Measurements from ENCODE around the gene CRYBB2. TPM values are rescaled to one million over a fixed set of nuclear protein-coding genes. Genes with fewer than 3 reads are reported as not detected.

The CRYBB2 gene
- polyA plus RNA-seq, 3 donors, result not detected

DNA sequence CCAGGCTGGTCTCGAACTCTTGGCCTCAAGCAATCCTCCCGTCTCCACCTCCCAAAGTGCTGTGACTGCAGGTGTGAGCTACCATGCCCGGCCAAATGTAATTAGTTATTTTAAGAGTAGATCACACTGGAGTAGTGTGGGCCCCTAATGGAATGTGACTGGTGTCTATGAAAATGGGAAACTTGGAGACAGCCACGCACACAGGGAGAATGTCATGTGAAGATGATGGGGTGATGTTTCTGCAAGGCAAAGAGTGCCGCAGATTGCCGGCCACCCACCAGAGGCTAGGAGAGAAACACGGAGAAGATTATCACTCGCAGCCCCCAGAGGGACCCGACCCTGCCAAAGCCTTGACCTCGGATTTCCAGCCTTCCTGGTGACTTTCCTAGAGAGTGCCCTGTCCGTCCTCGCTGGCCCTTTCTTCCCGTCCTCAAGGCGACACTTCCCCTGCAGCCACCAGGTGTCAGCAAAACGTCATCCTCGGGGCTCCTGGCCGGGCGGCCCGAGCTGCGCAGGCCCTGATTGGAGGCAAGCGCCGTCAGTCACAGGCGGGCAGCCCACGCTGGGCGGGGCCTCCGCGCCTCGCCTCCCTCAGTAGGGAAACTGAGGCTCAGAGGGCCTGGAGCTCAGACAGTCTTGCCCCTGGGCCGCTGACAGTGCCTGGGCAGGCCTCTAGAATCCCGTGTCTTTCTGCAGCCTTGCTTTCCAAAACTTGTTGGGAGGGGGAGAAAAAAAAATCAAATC is 16.3 kb downstream of the CRYBB2 start:
- no peaks in the 10 kb centered on the region for H3K36me3 Mint-ChIP-seq
- H3K9me3 ChIP-seq (replicated peaks in 1 of 2; ENCODE audit: control insufficient read depth in 1 of 2, insufficient read depth in 1 of 2, low read length in 2 of 2), result no peaks in the 10 kb centered on the region
- TF ChIP-seq, protein P1, sequence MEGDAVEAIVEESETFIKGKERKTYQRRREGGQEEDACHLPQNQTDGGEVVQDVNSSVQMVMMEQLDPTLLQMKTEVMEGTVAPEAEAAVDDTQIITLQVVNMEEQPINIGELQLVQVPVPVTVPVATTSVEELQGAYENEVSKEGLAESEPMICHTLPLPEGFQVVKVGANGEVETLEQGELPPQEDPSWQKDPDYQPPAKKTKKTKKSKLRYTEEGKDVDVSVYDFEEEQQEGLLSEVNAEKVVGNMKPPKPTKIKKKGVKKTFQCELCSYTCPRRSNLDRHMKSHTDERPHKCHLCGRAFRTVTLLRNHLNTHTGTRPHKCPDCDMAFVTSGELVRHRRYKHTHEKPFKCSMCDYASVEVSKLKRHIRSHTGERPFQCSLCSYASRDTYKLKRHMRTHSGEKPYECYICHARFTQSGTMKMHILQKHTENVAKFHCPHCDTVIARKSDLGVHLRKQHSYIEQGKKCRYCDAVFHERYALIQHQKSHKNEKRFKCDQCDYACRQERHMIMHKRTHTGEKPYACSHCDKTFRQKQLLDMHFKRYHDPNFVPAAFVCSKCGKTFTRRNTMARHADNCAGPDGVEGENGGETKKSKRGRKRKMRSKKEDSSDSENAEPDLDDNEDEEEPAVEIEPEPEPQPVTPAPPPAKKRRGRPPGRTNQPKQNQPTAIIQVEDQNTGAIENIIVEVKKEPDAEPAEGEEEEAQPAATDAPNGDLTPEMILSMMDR (IDR thresholded peaks at IDR 0.05), result peak; percentile 30
- DNase-seq, result peak; percentile 4 to 44 (median 5)
- peaks cover 0 to 2% (median 0%) of the 10 kb centered on the region in 7 donors for H3K9me3 Mint-ChIP-seq
- no peak overlapping the region for H3K4me2 ChIP-seq (replicated peaks; ENCODE audit: extremely low read depth, low read length, poor library complexity, severe bottlenecking)
- H3K27me3 ChIP-seq (ENCODE audit: control insufficient read depth in 2 of 2, insufficient read depth in 2 of 2, low read length in 2 of 2), result peaks cover 0 to 11% of the 10 kb centered on the region in 2 donors
- no peaks in the 10 kb centered on the region for H3K36me3 ChIP-seq (replicated peaks in 1 of 2; ENCODE audit: control insufficient read depth in 1 of 2, insufficient read depth in 2 of 2, low read length in 2 of 2)
- no peak overlapping the region for H3K4me3 ChIP-seq (replicated peaks in 1 of 3; ENCODE audit: low read depth in 2 of 3, low read length in 3 of 3)
- H3K27ac ChIP-seq (ENCODE audit: low read depth in 1 of 2, low read length in 2 of 2), result no peak overlapping the region
- H3K4me3 Mint-ChIP-seq, result peak overlapping the region in 1 of 2 donors; percentile 16
- peaks cover 11 to 37% (median 26%) of the 10 kb centered on the region in 3 donors for H3K27me3 Mint-ChIP-seq (ENCODE audit: low read depth in 3 of 3)
- WGBS (ENCODE audit: insufficient coverage), result 9% methylated on average over 23 of the region's 30 CpGs
- no peaks in the 10 kb centered on the region for H4K20me1 ChIP-seq (ENCODE audit: insufficient read depth, low read length)
- no peak overlapping the region for H3K27ac Mint-ChIP-seq
- H3K79me2 ChIP-seq (ENCODE audit: insufficient read depth, low read length), result no peaks in the 10 kb centered on the region
- no peak overlapping the region for H2AFZ ChIP-seq (ENCODE audit: insufficient read depth, low read depth, low read length, poor library complexity, severe bottlenecking)
- H3K4me1 ChIP-seq (ENCODE audit: control insufficient read depth in 1 of 2, insufficient read depth in 2 of 2, low read length in 2 of 2), result no peaks in the 10 kb centered on the region
- no peak overlapping the region for H3K9ac ChIP-seq (ENCODE audit: insufficient read depth, low read length, poor library complexity, severe bottlenecking)
- intact Hi-C loops (cut with micrococcal nuclease), result no loop called here
- peaks cover 2% of the 10 kb centered on the region for H3K4me1 Mint-ChIP-seq

DNA sequence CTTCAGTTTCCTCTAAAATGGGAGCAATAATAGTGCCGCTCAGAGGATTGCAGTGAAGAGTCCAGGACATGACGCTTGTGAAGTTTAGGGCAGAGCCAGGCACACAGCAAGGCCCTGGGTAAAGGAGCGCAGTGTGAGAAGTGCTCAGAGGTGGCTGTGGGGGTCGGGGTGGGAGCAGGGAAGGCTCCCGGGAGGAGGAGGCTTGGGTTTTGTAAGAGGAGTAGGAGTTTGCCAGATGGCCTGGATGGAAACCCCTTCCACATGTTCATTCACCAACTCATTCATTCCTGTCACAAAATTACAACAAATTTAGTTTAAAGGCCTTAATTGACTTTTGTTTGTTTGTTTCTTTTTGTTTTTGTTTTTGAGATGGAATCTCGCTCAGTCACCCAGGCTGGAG is 17.0 kb downstream of the CRYBB2 start:
- Histone ChIP-seq H3K27ac (ENCODE audit: low read depth in 1 of 2, low read length in 2 of 2) (no peak overlapping the region), H2AFZ (ENCODE audit: insufficient read depth, low read depth, low read length, poor library complexity, severe bottlenecking) (no peak overlapping the region), H3K4me3 (replicated peaks in 1 of 3; ENCODE audit: low read depth in 2 of 3, low read length in 3 of 3) (no peak overlapping the region), H3K36me3 (replicated peaks in 1 of 2; ENCODE audit: control insufficient read depth in 1 of 2, insufficient read depth in 2 of 2, low read length in 2 of 2) (no peaks in the 10 kb centered on the region), H3K79me2 (ENCODE audit: insufficient read depth, low read length) (no peaks in the 10 kb centered on the region), H3K4me1 (ENCODE audit: control insufficient read depth in 1 of 2, insufficient read depth in 2 of 2, low read length in 2 of 2) (no peaks in the 10 kb centered on the region), H3K9me3 (replicated peaks in 1 of 2; ENCODE audit: control insufficient read depth in 1 of 2, insufficient read depth in 1 of 2, low read length in 2 of 2) (no peaks in the 10 kb centered on the region), H3K4me2 (replicated peaks; ENCODE audit: extremely low read depth, low read length, poor library complexity, severe bottlenecking) (no peak overlapping the region), H4K20me1 (ENCODE audit: insufficient read depth, low read length) (no peaks in the 10 kb centered on the region), H3K27me3 (ENCODE audit: control insufficient read depth in 2 of 2, insufficient read depth in 2 of 2, low read length in 2 of 2) (peaks cover 0 to 12% of the 10 kb centered on the region in 2 donors), H3K9ac (ENCODE audit: insufficient read depth, low read length, poor library complexity, severe bottlenecking) (no peak overlapping the region)
- Mint-ChIP-seq H3K4me1 (peaks cover 2% of the 10 kb centered on the region), H3K27me3 (ENCODE audit: low read depth in 3 of 3) (peaks cover 16 to 41% (median 29%) of the 10 kb centered on the region in 3 donors), H3K36me3 (no peaks in the 10 kb centered on the region), H3K4me3 (peak overlapping the region in 1 of 2 donors; percentile 16), H3K9me3 (peaks cover 0 to 2% (median 0%) of the 10 kb centered on the region in 7 donors), H3K27ac (peak overlapping the region in 1 of 7 donors; percentile 69)
- no peak for DNase-seq
- 100% methylated on average over 2 of the region's 6 CpGs for WGBS (ENCODE audit: insufficient coverage)
- TF ChIP-seq, protein P1 (IDR thresholded peaks at IDR 0.05), result no peak
- intact Hi-C loops (cut with micrococcal nuclease), result no loop called here
